Parathyroid adenoma (tissue), 2 donors: Measurements from ENCODE around the gene ZNF276.
"Not testable (repeated sequence)": the region's sequence is repeated elsewhere in the genome, so short reads cannot be mapped to it uniquely, and the experiment has no call there.

ENCODE experiments used
- H2AFZ ChIP-seq: fragments of 300-600 bp; sonication (generic); one replicate; pipeline ENCODE4 v1.7.0; 2017; ENCODE audit warnings: antibody characterized with exemption, mild to moderate bottlenecking
- H3K27ac ChIP-seq: fragments of 300-600 bp; sonication (generic); one replicate; pipeline ENCODE4 v1.7.0; 2017
- H3K27me3 ChIP-seq: fragments of 300-600 bp; sonication (generic); one replicate; pipeline ENCODE4 v1.7.0; 2017; ENCODE audit warnings: low read length; ENCODE audit not compliant: control insufficient read depth, insufficient read depth
- H3K36me3 ChIP-seq: fragments of 300-600 bp; sonication (generic); one replicate; pipeline ENCODE4 v1.7.0; 2017; ENCODE audit warnings: low read length; ENCODE audit not compliant: control insufficient read depth, insufficient read depth
- H3K4me1 ChIP-seq: fragments of 300-600 bp; sonication (generic); one replicate; pipeline ENCODE4 v1.7.0; 2017; ENCODE audit warnings: control low read depth
- H3K4me2 ChIP-seq: fragments of 300-600 bp; sonication (generic); one replicate; pipeline ENCODE4 v1.7.0; 2017; ENCODE audit warnings: low read length
- H3K4me3 ChIP-seq: fragments of 300-600 bp; sonication (generic); one replicate; pipeline ENCODE4 v1.7.0; 2017; ENCODE audit warnings: low read depth, low read length
- H3K79me2 ChIP-seq: fragments of 300-600 bp; sonication (generic); one replicate; pipeline ENCODE4 v1.7.0; 2017; ENCODE audit warnings: control low read depth
- H3K9ac ChIP-seq: fragments of 300-600 bp; sonication (generic); one replicate; pipeline ENCODE4 v1.7.0; 2017; ENCODE audit warnings: mild to moderate bottlenecking
- H3K9me3 ChIP-seq: fragments of 300-600 bp; sonication (generic); one replicate; pipeline ENCODE4 v1.7.0; 2017; ENCODE audit warnings: low read length; ENCODE audit not compliant: control insufficient read depth
- TF ChIP-seq, protein P1 (sequence below): fragments of 300-600 bp; sonication (generic); IDR thresholded peaks from one replicate; pipeline ENCODE4 v1.7.0; 2017; ENCODE audit warnings: antibody characterized with exemption, mild to moderate bottlenecking
- donor health status: primary hyperparathyroidism.

ZNF276 gene

DNA sequence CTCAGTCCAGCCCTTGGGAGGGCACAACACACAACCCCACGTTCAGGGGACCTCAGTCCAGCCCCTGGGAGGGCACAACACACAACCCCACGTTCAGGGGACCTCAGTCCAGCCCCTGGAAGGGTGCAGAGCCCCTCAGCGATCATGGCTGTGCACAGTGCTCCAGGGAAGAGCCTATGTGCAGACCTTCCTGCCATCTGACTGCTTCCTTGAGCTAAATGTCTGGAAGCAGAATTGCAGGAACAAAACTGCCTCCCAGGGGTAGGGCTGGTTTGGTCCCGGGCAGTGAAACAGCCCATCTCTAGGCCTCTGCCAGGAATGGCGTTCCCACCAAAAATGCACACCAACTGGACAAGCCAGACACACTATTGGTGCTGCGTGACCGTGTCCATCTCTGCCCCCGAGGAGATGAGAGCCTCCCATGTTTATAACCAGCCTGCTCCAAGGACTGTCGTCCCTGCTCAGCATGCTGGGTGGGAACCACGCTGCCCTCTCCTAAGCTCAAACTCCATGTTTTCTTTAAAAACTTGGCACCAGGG is 44.0 kb downstream of the ZNF276 start:
- Histone ChIP-seq H2AFZ (no peak overlapping the region), H3K79me2 (no peaks in the 10 kb centered on the region), H3K4me1 (no peaks in the 10 kb centered on the region), H3K9me3 (no peaks in the 10 kb centered on the region), H3K36me3 (no peaks in the 10 kb centered on the region), H3K4me3 (no peak overlapping the region), H3K27ac (no peak overlapping the region), H3K9ac (no peak overlapping the region), H3K4me2 (no peak overlapping the region), H3K27me3 (no peaks in the 10 kb centered on the region)
- TF ChIP-seq, protein P1, sequence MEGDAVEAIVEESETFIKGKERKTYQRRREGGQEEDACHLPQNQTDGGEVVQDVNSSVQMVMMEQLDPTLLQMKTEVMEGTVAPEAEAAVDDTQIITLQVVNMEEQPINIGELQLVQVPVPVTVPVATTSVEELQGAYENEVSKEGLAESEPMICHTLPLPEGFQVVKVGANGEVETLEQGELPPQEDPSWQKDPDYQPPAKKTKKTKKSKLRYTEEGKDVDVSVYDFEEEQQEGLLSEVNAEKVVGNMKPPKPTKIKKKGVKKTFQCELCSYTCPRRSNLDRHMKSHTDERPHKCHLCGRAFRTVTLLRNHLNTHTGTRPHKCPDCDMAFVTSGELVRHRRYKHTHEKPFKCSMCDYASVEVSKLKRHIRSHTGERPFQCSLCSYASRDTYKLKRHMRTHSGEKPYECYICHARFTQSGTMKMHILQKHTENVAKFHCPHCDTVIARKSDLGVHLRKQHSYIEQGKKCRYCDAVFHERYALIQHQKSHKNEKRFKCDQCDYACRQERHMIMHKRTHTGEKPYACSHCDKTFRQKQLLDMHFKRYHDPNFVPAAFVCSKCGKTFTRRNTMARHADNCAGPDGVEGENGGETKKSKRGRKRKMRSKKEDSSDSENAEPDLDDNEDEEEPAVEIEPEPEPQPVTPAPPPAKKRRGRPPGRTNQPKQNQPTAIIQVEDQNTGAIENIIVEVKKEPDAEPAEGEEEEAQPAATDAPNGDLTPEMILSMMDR = no peak

DNA sequence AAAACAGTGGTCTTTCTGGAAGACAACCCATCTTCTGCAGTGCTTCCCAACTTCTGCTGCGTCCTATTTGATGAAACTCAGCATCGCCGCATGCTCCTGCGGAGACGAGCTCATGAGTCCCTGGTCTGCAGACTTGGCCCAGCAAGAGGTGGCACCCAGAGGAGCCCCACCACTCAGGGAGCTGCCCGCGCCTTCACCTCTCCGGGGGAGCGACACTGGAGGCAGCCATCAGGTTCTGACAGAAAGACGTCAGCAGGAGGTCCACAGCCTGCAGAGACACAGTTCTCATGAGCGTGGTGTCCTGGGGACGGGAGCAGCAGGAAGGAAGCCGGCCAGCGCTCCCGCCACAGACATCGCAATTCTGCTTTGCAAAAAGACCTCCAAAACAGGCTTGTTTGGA is 49.0 kb downstream of the ZNF276 start:
- TF ChIP-seq, protein P1 = no peak
- H3K4me3 ChIP-seq = no peak overlapping the region
- H3K4me2 ChIP-seq = no peak overlapping the region
- no peaks in the 10 kb centered on the region for H3K9me3 ChIP-seq
- no peaks in the 10 kb centered on the region for H3K79me2 ChIP-seq
- H2AFZ ChIP-seq = no peak overlapping the region
- H3K4me1 ChIP-seq = no peaks in the 10 kb centered on the region
- H3K9ac ChIP-seq = no peak overlapping the region
- H3K27ac ChIP-seq = no peak overlapping the region
- H3K36me3 ChIP-seq = no peaks in the 10 kb centered on the region
- H3K27me3 ChIP-seq = no peaks in the 10 kb centered on the region

DNA sequence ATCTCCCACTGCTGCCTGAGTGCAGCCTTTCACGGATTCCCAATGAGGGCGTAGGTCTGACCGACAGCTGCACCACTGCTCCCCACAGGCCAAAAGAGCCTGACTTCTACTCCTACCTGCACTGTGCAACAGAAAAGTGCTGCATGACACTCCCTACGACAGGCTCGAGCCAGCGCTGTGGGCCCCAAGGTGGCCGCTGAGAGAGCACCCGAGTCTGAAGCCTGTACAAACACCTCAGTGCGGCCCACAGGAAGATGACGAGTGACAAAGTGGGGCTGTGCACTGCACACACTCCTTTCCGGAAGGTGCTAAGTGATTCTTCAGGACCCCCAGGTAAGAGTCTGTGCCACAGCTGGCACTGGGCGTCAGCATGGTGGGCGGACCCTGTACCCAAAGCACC is 53.9 kb downstream of the ZNF276 start:
- Histone ChIP-seq H3K27ac (no peak overlapping the region), H2AFZ (no peak overlapping the region), H3K4me1 (no peaks in the 10 kb centered on the region), H3K79me2 (no peaks in the 10 kb centered on the region), H3K9ac (no peak overlapping the region), H3K4me2 (no peak overlapping the region), H3K9me3 (no peaks in the 10 kb centered on the region), H3K4me3 (no peak overlapping the region), H3K27me3 (no peaks in the 10 kb centered on the region), H3K36me3 (no peaks in the 10 kb centered on the region)
- TF ChIP-seq, protein P1 = no peak

GRCh38 chr16:89778211-89778610 is 56.9 kb downstream of the ZNF276 start:
- H3K9ac ChIP-seq, H3K4me3 ChIP-seq, H3K27me3 ChIP-seq, H3K9me3 ChIP-seq, H3K4me1 ChIP-seq, H3K27ac ChIP-seq, H3K4me2 ChIP-seq, H3K36me3 ChIP-seq, H3K79me2 ChIP-seq, H2AFZ ChIP-seq: not testable (repeated sequence)

- H3K9ac ChIP-seq = no peak overlapping the region
- no peaks in the 10 kb centered on the region for H3K27me3 ChIP-seq
- H3K79me2 ChIP-seq = no peaks in the 10 kb centered on the region
- H3K4me3 ChIP-seq = no peak overlapping the region
- no peaks in the 10 kb centered on the region for H3K9me3 ChIP-seq
- H3K27ac ChIP-seq = no peak overlapping the region
- H2AFZ ChIP-seq = no peak overlapping the region
- H3K4me1 ChIP-seq = no peaks in the 10 kb centered on the region
- no peak overlapping the region for H3K4me2 ChIP-seq
- no peaks in the 10 kb centered on the region for H3K36me3 ChIP-seq
- TF ChIP-seq, protein P1 = no peak
Measured at GRCh38 chr16:89779231-89779908, 58.0 kb downstream of the ZNF276 start.
